COR-L47 (cell line): ENCODE results near the gene TMEM238.
A peak's percentile ranks its signal among the peaks of the same experiment; 100 is the strongest.
"Not testable (repeated sequence)": the region's sequence is repeated elsewhere in the genome, so short reads cannot be mapped to it uniquely, and the experiment has no call there.

Experiments used
- DNase-seq: peaks from one replicate; lab custom pipeline; 2025; lab: John Stamatoyannopoulos, UW

The TMEM238 gene

DNA sequence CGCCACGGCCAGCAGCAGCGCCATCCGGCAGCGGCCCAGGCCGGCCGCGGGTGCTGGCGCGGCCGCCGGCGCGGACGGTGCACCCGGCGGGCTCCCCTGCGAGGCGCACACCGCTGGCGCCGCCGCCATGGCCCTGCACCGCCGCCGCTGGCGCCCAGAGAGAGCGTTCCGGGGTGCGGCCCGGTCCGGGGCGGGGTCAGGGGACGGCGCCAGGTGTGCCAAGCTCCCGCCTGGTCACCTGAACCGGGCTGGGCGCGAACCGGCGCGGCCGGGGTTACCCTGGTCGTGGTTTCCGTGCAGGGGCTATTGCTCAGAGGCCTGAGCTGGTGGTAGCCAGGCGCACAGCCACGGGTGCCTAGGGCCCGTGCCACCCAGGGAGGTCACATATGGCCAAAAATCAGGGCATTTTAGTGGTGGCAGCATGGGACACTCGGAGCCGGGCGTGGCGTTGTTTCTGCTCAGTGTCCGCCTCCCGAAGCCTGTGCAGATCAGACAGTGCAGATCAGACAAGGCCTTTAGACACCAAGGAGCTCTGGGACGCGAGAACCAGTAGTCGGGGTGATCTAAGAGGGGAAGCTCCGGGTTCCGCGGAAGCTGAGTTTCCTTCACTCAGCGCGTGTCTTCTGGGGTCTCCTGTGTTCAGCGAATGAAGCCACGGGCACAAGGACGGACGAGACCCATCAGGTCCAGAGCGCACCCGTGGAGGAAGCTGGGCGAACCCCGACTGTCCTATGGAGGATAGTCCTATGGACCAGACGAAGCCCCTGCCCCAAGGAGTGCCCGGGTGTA lies at the start of gene TMEM238:
TMEM238 (minus strand) TSS at position 162 of the 789 bp plus-strand sequence; CDS start at position 129, 33 bp downstream.
- DNase-seq = no peak

- DNase-seq = no peak
These were observed 49.2 kb upstream of the TMEM238 start for GRCh38 chr19:55433292-55433691.

GRCh38 chr19:55432241-55432959 lies 48.3 kb upstream of the TMEM238 start:
- no peak for DNase-seq

GRCh38 chr19:55431183-55431582 lies 47.1 kb upstream of the TMEM238 start:
- DNase-seq = no peak

DNA sequence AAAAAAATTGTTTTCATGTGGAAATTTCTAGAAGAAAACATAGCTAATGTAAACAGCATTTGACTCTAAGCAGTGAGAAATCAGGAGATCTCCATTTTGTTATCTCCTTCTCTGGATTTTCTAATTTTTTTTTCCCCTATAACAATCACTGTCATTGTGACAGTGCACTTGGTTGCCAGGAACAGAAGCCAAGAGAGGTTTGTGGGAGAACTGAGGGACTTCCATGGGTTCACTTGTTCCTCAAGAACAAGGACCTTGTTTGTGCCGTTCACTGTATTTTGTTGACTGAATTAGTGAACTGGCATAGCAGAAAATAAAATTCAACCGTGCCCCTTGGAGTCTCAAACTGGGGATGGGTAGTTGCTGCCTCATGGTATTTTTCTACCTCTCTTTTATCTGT lies 42.0 kb upstream of the TMEM238 start:
- no peak for DNase-seq

- no peak for DNase-seq
These were observed 40.4 kb upstream of the TMEM238 start for GRCh38 chr19:55424518-55424917.

DNA sequence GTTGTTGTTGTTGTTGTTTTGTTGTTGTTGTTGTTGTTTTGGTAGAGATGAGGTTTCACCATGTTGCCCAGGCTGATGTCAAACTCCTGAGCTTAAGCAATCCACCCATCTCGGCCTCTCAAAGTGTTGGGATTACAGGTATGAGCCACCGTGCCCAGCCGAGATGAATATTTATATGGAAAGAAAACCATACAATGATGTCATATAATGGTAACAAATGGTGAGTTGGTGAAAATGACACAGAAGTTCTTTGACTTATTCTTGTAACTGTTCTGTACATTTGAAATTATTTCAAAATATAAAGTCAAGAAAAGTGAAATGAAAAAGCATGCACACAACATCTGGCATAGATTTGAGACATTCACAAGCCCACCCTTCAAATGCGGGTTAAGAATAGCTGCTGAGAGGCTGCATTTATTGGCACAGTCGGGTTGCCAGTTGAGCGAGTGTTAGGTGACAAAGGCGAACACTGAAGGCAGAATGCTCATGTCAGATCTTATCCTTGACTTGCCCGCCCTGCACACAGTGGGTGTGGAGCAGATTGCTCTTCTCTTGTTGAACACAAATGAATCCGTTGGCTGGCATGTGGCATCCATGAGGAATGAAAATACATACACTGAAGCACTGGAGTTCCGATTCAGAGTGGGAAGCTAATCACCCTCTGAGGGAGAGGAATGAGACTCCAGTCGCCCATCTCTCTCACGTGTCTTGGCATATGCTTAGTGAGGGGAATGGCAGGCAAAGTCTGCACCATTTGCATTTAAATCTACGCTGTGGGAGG lies 39.3 kb upstream of the TMEM238 start:
- no peak for DNase-seq

DNA sequence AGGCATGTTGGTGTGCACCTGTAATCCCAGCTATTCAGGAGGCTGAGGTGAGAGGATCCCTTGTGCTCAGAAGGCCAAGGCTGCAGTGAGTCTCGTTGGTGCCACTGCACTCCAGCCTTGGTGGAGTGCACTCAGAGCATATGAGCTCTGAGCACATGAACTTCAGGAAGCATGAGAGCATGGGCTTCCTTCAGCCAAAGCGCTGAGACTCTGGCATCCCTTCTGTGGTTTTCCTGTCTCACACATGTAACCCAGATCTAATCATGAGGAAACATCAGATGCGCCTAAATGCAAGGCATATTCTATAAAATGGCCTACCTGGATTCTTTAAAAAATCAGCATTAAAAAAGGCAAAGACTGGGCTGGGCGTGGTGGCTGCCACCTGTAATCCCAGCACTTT lies 37.2 kb upstream of the TMEM238 start:
- DNase-seq = not testable (repeated sequence)

GRCh38 chr19:55419624-55420236 lies 35.6 kb upstream of the TMEM238 start:
- DNase-seq = no peak

GRCh38 chr19:55419103-55419502 lies 35.0 kb upstream of the TMEM238 start:
- no peak for DNase-seq

GRCh38 chr19:55418185-55418584 lies 34.1 kb upstream of the TMEM238 start:
- peak; percentile 80 for DNase-seq

DNA sequence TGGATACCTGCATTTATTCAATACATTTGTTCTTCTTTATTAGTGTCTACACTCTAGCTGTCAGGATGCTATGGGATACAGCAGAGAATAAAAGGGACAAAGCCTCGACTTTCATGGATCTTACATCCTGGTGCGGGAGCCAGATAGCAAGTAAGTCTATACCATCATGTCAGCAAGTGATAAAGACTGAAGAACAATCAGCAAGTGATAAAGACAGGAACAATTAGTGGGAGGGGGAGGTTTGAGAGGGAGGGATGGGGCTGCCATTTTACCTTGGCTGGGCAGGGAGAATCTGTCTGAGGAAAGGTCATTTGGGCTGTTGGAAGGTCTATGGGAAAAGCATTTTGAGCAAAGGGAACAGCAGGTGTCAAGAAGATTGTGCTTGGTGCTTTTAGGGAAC lies 26.1 kb upstream of the TMEM238 start:
- no peak for DNase-seq

DNA sequence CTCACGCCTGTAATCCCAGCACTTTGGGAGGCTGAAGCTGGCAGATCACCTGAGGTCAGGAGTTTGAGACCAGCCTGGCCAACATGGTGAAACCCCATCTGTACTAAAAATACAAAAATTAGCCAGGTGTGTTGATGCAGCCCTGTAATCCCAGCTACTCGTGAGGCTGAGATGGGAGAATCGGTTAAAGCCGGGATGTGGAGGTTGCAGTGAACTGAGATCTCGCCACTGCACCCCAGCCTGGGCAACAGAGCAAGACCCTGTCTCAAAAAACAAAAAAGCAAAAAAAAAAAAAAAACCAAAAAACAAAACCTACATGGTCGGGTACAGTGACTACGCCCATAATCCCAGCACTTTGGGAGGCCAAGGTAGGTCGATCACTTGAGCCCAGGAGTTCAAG lies 25.1 kb upstream of the TMEM238 start:
- not testable (repeated sequence) for DNase-seq

DNA sequence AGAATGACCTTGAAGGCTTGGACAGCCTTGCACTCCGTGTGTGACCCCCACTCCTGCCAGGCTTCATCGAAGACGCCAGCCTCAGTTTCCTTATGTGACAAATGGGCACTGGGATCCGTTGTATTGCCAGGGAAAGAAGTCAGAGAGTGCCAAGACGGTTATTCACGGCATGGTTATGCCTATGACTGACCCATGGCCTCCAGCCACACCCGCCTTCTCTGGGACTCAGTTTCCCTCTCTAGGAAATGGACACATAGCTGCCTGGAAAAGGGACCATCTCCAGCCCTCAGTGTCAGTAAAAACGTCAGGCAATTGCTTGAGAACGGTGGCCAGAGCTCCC lies 24.4 kb upstream of the TMEM238 start:
- DNase-seq = no peak

GRCh38 chr19:55407800-55408532 lies 23.9 kb upstream of the TMEM238 start:
- peak; percentile 99 for DNase-seq

GRCh38 chr19:55407550-55407799 lies 23.4 kb upstream of the TMEM238 start, which contains the start of gene UBE2S:
Gene UBE2S, minus strand, starts transcription at chr19:55407788. Its CDS starts 199 bp downstream, at chr19:55407589.
- DNase-seq = not testable (repeated sequence)

- DNase-seq = no peak
These were observed 22.9 kb upstream of the TMEM238 start for GRCh38 chr19:55406826-55407549.

DNA sequence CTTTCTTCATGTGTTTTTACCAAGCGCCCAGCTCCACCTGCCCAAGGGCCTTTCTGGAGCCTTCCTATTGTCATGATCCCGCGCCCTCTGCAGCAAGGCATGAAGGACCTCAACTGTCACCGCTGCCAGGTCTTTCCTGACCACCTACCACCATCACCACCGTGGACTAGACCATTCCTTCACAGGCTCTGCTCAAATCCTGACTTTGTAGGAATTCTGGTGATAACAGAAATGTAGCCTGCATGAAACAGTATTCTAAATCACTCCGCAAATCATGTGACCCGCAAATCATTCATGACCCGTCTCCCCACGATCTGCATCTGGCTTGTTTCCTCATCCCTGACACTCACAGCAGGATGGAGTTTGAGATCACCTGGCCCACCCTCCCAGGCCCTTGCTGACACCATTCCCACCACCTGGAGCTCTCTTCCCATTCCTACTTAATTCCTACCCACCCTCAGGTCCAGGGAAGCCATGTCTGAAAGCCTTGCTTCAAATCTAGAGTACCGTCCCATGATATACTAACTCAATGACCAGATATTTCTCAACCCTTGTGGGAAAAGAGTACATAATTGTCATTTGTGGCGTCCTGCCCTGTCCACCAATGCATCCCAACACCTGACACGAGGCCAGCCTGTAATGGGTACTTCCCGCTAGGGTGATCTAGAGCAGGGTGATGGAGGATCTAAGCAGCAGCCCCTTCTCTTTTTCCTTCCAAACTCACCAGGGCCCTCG lies 22.2 kb upstream of the TMEM238 start:
- DNase-seq = no peak

GRCh38 chr19:55405638-55406037 lies 21.5 kb upstream of the TMEM238 start:
- no peak for DNase-seq

GRCh38 chr19:55402509-55402908 lies 18.4 kb upstream of the TMEM238 start:
- DNase-seq = no peak
